Hepatocyte (in vitro differentiated cells): Measurements from ENCODE around the gene ANKRD40CL. TPM values are rescaled to one million over a fixed set of nuclear protein-coding genes. Genes with fewer than 3 reads are reported as not detected.

Experiments
- DNase-seq: peaks from one replicate; pipeline ENCODE4 v3.0.0-alpha.2; 2016; ENCODE audit warnings: low spot score
- H2AFZ ChIP-seq: fragments of 200-600 bp; sonication (generic); 2 replicates; pipeline ENCODE4 v1.6.0; 2016; ENCODE audit warnings: antibody characterized with exemption, mild to moderate bottlenecking
- H3K27ac ChIP-seq: fragments of 200-600 bp; sonication (generic); 2 replicates; pipeline ENCODE4 v1.5.1; 2016; ENCODE audit warnings: mild to moderate bottlenecking
- H3K27me3 ChIP-seq: fragments of 200-600 bp; sonication (generic); 2 replicates; pipeline ENCODE4 v1.6.1; 2016
- H3K36me3 ChIP-seq: fragments of 200-600 bp; sonication (generic); replicated peaks from 2 replicates; pipeline ENCODE4 v1.5.1; 2016; ENCODE audit warnings: low read depth; ENCODE audit not compliant: insufficient read depth
- H3K4me1 ChIP-seq: fragments of 200-600 bp; sonication (generic); 2 replicates; pipeline ENCODE4 v1.5.1; 2016; ENCODE audit warnings: mild to moderate bottlenecking, moderate library complexity; ENCODE audit not compliant: insufficient read depth
- H3K4me2 ChIP-seq: fragments of 200-600 bp; sonication (generic); 2 replicates; pipeline ENCODE4 v1.6.0; 2016
- H3K4me3 ChIP-seq: fragments of 200-600 bp; sonication (generic); 2 replicates; pipeline ENCODE4 v1.5.1; 2016; ENCODE audit warnings: mild to moderate bottlenecking
- H3K79me2 ChIP-seq: fragments of 200-600 bp; sonication (generic); 2 replicates; pipeline ENCODE4 v1.6.0; 2017; ENCODE audit warnings: mild to moderate bottlenecking
- H3K9me2 ChIP-seq: fragments of 200-600 bp; sonication (generic); replicated peaks from 2 replicates; pipeline ENCODE4 v1.6.0; 2017; ENCODE audit warnings: mild to moderate bottlenecking; ENCODE audit not compliant: insufficient read depth
- H3K9me3 ChIP-seq: fragments of 200-600 bp; sonication (generic); 2 replicates; pipeline ENCODE4 v1.5.1; 2016; ENCODE audit warnings: low read depth, mild to moderate bottlenecking
- H4K20me1 ChIP-seq: fragments of 200-600 bp; sonication (generic); 2 replicates; pipeline ENCODE4 v1.6.0; 2016; ENCODE audit warnings: mild to moderate bottlenecking; ENCODE audit not compliant: insufficient read depth, poor library complexity, severe bottlenecking
- EZH2 ChIP-seq: fragments of 200-600 bp; sonication (generic); IDR thresholded peaks from 2 replicates; pipeline ENCODE4 v1.6.1; 2016; ENCODE audit warnings: antibody characterized with exemption, mild to moderate bottlenecking, borderline replicate concordance
- EZH2phosphoT487 ChIP-seq: fragments of 200-600 bp; sonication (generic); IDR thresholded peaks from one replicate; pipeline ENCODE4 v1.6.1; 2018; ENCODE audit warnings: antibody characterized with exemption, mild to moderate bottlenecking, low read depth, moderate library complexity; ENCODE audit not compliant: unreplicated experiment, severe bottlenecking
- WGBS: methylation state at CpG from one replicate; pipeline ENCODE4 v1.1.6; 2016; ENCODE audit warnings: low lambda C conversion rate; ENCODE audit errors: missing lambda C conversion rate; 5-methylcytosine and 5-hydroxymethylcytosine counted together
- polyA plus RNA-seq: library from polyadenylated mRNA; unstranded; fragments of >200 nt; fragmentation: Nextera tagmentation; extraction: Ambion mirVana; gene quantifications from 2 replicates; pipeline ENCODE4 v1.2.1, GENCODE V29; 2016
- total RNA-seq: library from RNA; depleted of rRNA; stranded (reverse); fragments of >200 nt; gene quantifications from 2 replicates; pipeline ENCODE4 v1.2.3, GENCODE V29; 2014
- TF ChIP-seq, protein P1 (sequence below): fragments of 200-600 bp; sonication (generic); IDR thresholded peaks from 2 replicates; pipeline ENCODE4 v1.5.1; 2016; ENCODE audit warnings: antibody characterized with exemption, mild to moderate bottlenecking; ENCODE audit not compliant: poor library complexity

Gene ANKRD40CL
- total and polyA plus RNA-seq, 2 experiments from 2014 or later = 3.9 to 4.2 TPM

DNA sequence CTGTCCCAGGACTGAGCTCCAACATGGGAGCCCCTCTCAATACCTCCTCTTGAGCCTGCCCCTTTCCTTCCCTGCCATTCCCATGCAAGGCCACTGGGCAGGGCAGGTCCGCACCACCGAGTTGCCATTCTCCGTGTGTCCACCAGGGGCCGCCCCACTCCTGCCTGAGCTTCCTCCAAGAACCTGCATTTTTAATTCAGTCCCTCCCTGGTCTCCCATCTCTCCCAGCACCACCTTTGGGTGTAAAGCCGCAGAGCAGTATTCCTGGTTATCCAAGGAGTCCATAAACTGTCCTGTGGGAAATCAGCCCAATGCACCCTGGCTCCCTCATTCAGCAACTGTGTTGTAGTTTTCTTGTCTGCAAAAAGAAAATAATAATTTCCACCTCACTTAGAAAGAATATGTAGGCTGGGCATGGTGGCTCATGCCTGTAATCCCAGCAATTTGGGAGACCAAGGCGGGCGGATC, 15.9 kb upstream of the ANKRD40CL start:
- Histone ChIP-seq H3K4me3 (no peak overlapping the region), H3K36me3 (no peaks in the 10 kb centered on the region), H2AFZ (no peak overlapping the region), H3K9me3 (no peaks in the 10 kb centered on the region), H3K27me3 (no peaks in the 10 kb centered on the region), H4K20me1 (no peaks in the 10 kb centered on the region), H3K27ac (no peak overlapping the region), H3K4me2 (no peak overlapping the region), H3K79me2 (no peaks in the 10 kb centered on the region), H3K4me1 (peaks cover 12% of the 10 kb centered on the region), H3K9me2 (no peaks in the 10 kb centered on the region)
- WGBS = 31% methylated on average over 7 of the region's 7 CpGs
- TF ChIP-seq, protein P1, sequence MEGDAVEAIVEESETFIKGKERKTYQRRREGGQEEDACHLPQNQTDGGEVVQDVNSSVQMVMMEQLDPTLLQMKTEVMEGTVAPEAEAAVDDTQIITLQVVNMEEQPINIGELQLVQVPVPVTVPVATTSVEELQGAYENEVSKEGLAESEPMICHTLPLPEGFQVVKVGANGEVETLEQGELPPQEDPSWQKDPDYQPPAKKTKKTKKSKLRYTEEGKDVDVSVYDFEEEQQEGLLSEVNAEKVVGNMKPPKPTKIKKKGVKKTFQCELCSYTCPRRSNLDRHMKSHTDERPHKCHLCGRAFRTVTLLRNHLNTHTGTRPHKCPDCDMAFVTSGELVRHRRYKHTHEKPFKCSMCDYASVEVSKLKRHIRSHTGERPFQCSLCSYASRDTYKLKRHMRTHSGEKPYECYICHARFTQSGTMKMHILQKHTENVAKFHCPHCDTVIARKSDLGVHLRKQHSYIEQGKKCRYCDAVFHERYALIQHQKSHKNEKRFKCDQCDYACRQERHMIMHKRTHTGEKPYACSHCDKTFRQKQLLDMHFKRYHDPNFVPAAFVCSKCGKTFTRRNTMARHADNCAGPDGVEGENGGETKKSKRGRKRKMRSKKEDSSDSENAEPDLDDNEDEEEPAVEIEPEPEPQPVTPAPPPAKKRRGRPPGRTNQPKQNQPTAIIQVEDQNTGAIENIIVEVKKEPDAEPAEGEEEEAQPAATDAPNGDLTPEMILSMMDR = peak; percentile 95
- no peak for TF ChIP-seq EZH2
- peak; percentile 88 for DNase-seq

GRCh38 chr17:50781167-50781566, 13.8 kb upstream of the ANKRD40CL start:
- 95% methylated on average over 33 of the region's 38 CpGs for WGBS
- Histone ChIP-seq H3K4me1 (peaks cover 5% of the 10 kb centered on the region), H4K20me1 (no peaks in the 10 kb centered on the region), H3K27ac (no peak overlapping the region), H3K4me3 (no peak overlapping the region), H2AFZ (no peak overlapping the region), H3K9me2 (no peaks in the 10 kb centered on the region), H3K36me3 (no peaks in the 10 kb centered on the region), H3K9me3 (no peaks in the 10 kb centered on the region), H3K4me2 (no peak overlapping the region), H3K79me2 (no peaks in the 10 kb centered on the region), H3K27me3 (no peaks in the 10 kb centered on the region)
- DNase-seq = no peak
- TF ChIP-seq EZH2phosphoT487 (no peak), EZH2 (no peak)
- TF ChIP-seq, protein P1 = no peak

DNA sequence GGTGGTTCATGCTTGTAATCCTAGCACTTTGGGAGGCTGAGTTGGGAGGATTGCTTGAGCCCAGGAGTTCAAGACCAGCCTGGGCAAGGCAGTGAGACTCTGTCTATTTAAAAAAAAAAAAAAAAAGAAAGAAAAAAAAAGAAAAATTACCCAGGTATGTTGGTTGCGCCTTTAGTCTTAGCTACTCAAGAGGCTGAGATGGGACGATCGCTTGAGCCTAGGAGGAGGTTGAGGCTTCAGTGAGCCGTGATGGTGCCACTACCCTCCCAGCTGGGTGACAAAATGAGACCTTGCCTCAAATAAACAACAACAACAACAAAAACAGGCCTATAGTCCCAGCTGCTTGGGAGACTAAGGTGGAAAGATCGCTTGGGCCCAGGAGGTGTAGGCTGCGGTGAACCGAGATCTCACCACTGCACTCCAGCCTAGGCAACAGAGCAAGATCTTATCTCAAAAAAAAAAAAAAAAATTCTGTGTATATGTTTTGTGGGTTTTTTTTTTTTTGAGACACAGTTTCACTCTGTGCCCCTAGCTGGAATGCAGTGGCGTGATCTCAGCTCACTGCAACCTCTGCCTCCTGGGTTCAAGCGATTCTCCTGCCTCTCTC, 12.5 kb upstream of the ANKRD40CL start:
- no peak overlapping the region for H3K4me3 ChIP-seq
- 92% methylated on average over 9 of the region's 9 CpGs for WGBS

More for the DNA sequence above, 12.5 kb upstream of the ANKRD40CL start:
- Histone ChIP-seq H3K27ac (no peak overlapping the region), H3K4me2 (no peak overlapping the region), H3K36me3 (no peaks in the 10 kb centered on the region), H3K79me2 (no peaks in the 10 kb centered on the region), H3K27me3 (no peaks in the 10 kb centered on the region), H3K4me1 (no peaks in the 10 kb centered on the region), H3K9me2 (no peaks in the 10 kb centered on the region), H2AFZ (no peak overlapping the region), H4K20me1 (no peaks in the 10 kb centered on the region), H3K9me3 (no peaks in the 10 kb centered on the region)
- TF ChIP-seq EZH2 (no peak), EZH2phosphoT487 (no peak)
- TF ChIP-seq, protein P1 = no peak
- no peak for DNase-seq
